Measurements from ENCODE around the gene AQP5. TPM values are rescaled to one million over a fixed set of nuclear protein-coding genes. Genes with fewer than 3 reads are reported as not detected.

Gene AQP5
- polyA plus RNA-seq, 3 donors: not detected

- Histone ChIP-seq H3K36me3 (replicated peaks in 1 of 2; ENCODE audit: control insufficient read depth in 1 of 2, insufficient read depth in 2 of 2, low read length in 2 of 2) (no peaks in the 10 kb centered on the region), H3K79me2 (ENCODE audit: insufficient read depth, low read length) (no peaks in the 10 kb centered on the region), H3K9me3 (replicated peaks in 1 of 2; ENCODE audit: control insufficient read depth in 1 of 2, insufficient read depth in 1 of 2, low read length in 2 of 2) (no peaks in the 10 kb centered on the region), H4K20me1 (ENCODE audit: insufficient read depth, low read length) (no peaks in the 10 kb centered on the region), H3K4me2 (replicated peaks; ENCODE audit: extremely low read depth, low read length, poor library complexity, severe bottlenecking) (no peak overlapping the region), H2AFZ (ENCODE audit: insufficient read depth, low read depth, low read length, poor library complexity, severe bottlenecking) (no peak overlapping the region), H3K4me1 (ENCODE audit: control insufficient read depth in 1 of 2, insufficient read depth in 2 of 2, low read length in 2 of 2) (no peaks in the 10 kb centered on the region), H3K27ac (ENCODE audit: low read depth in 1 of 2, low read length in 2 of 2) (no peak overlapping the region), H3K27me3 (ENCODE audit: control insufficient read depth in 2 of 2, insufficient read depth in 2 of 2, low read length in 2 of 2) (peaks cover 0 to 10% of the 10 kb centered on the region in 2 donors), H3K4me3 (replicated peaks in 1 of 3; ENCODE audit: low read depth in 2 of 3, low read length in 3 of 3) (no peak overlapping the region), H3K9ac (ENCODE audit: insufficient read depth, low read length, poor library complexity, severe bottlenecking) (no peak overlapping the region)
- Mint-ChIP-seq H3K4me3 (no peak overlapping the region), H3K4me1 (no peaks in the 10 kb centered on the region), H3K9me3 (peaks cover 0 to 1% (median 0%) of the 10 kb centered on the region in 7 donors), H3K27ac (no peak overlapping the region), H3K36me3 (no peaks in the 10 kb centered on the region), H3K27me3 (ENCODE audit: low read depth in 3 of 3) (peaks cover 8 to 11% (median 8%) of the 10 kb centered on the region in 3 donors)
- no peak for TF ChIP-seq CTCF (IDR thresholded peaks at IDR 0.05)
- no CpG with 5 or more reads among the region's 3 CpGs for WGBS (ENCODE audit: insufficient coverage)
- intact Hi-C loops (cut with micrococcal nuclease): no loop called here
- DNase-seq: no peak
Measured at GRCh38 chr12:49934505-49934904, 27.2 kb upstream of the AQP5 start.

GRCh38 chr12:49936925-49937324 lies 24.7 kb upstream of the AQP5 start:
- H3K4me1 ChIP-seq (ENCODE audit: control insufficient read depth in 1 of 2, insufficient read depth in 2 of 2, low read length in 2 of 2): no peaks in the 10 kb centered on the region
- no peaks in the 10 kb centered on the region for H3K79me2 ChIP-seq (ENCODE audit: insufficient read depth, low read length)
- H3K4me3 ChIP-seq (replicated peaks in 1 of 3; ENCODE audit: low read depth in 2 of 3, low read length in 3 of 3): no peak overlapping the region
- Mint-ChIP-seq H3K36me3 (no peaks in the 10 kb centered on the region), H3K4me1 (no peaks in the 10 kb centered on the region), H3K9me3 (peaks cover 0 to 1% (median 0%) of the 10 kb centered on the region in 7 donors), H3K27ac (no peak overlapping the region), H3K4me3 (no peak overlapping the region), H3K27me3 (ENCODE audit: low read depth in 3 of 3) (peaks cover 7 to 15% (median 13%) of the 10 kb centered on the region in 3 donors)
- H2AFZ ChIP-seq (ENCODE audit: insufficient read depth, low read depth, low read length, poor library complexity, severe bottlenecking): no peak overlapping the region
- no peaks in the 10 kb centered on the region for H3K36me3 ChIP-seq (replicated peaks in 1 of 2; ENCODE audit: control insufficient read depth in 1 of 2, insufficient read depth in 2 of 2, low read length in 2 of 2)
- intact Hi-C loops (cut with micrococcal nuclease): no loop called here
- H3K27me3 ChIP-seq (ENCODE audit: control insufficient read depth in 2 of 2, insufficient read depth in 2 of 2, low read length in 2 of 2): peaks cover 0 to 4% of the 10 kb centered on the region in 2 donors
- H3K27ac ChIP-seq (ENCODE audit: low read depth in 1 of 2, low read length in 2 of 2): no peak overlapping the region
- no CpG with 5 or more reads among the region's 3 CpGs for WGBS (ENCODE audit: insufficient coverage)
- H3K9ac ChIP-seq (ENCODE audit: insufficient read depth, low read length, poor library complexity, severe bottlenecking): no peak overlapping the region
- no peaks in the 10 kb centered on the region for H4K20me1 ChIP-seq (ENCODE audit: insufficient read depth, low read length)
- no peak for TF ChIP-seq CTCF (IDR thresholded peaks at IDR 0.05)
- no peak overlapping the region for H3K4me2 ChIP-seq (replicated peaks; ENCODE audit: extremely low read depth, low read length, poor library complexity, severe bottlenecking)
- no peaks in the 10 kb centered on the region for H3K9me3 ChIP-seq (replicated peaks in 1 of 2; ENCODE audit: control insufficient read depth in 1 of 2, insufficient read depth in 1 of 2, low read length in 2 of 2)
- DNase-seq: no peak

Measured in CD14-positive monocyte (primary cell).